ENCODE measurements around the gene PKD1L1.

- TF ChIP-seq CTCF (IDR thresholded peaks at IDR 0.05): no peak
- TF ChIP-seq POLR2A (IDR thresholded peaks at IDR 0.05): no peak
- TF ChIP-seq POLR2AphosphoS5 (IDR thresholded peaks at IDR 0.05): no peak
- TF ChIP-seq EP300 (IDR thresholded peaks at IDR 0.05; ENCODE audit: low read depth): no peak
These were observed 12.9 kb downstream of the PKD1L1 start for GRCh38 chr7:47935336-47935735.

All from transverse colon (tissue), 4 donors.